Brain microvascular endothelial cell (primary cell): ENCODE measurements around the gene RAC2.

Experiments
- DNase-seq: peaks from one replicate; pipeline ENCODE4 v3.0.0-alpha.2; 2020
- H3K27ac ChIP-seq: fragments of 250-450 bp; sonication (Bioruptor Pico); 2 replicates; pipeline ENCODE4 v1.5.1; 2020; ENCODE audit warnings: mild to moderate bottlenecking, moderate library complexity
- H3K27me3 ChIP-seq: fragments of 250-450 bp; sonication (Bioruptor Pico); replicated peaks from 2 replicates; pipeline ENCODE4 v1.5.1; 2020; ENCODE audit warnings: mild to moderate bottlenecking
- H3K36me3 ChIP-seq: fragments of 250-450 bp; sonication (Bioruptor Pico); replicated peaks from 2 replicates; pipeline ENCODE4 v1.5.1; 2020; ENCODE audit warnings: mild to moderate bottlenecking
- H3K4me3 ChIP-seq: 2 replicates; pipeline ENCODE4 v1.5.1; 2011; ENCODE audit warnings: low read depth, mild to moderate bottlenecking, control low read depth, low read length, moderate library complexity
- CTCF ChIP-seq: IDR thresholded peaks from 2 replicates; pipeline ENCODE4 v1.5.1; 2011; ENCODE audit warnings: low read depth, mild to moderate bottlenecking, moderate library complexity, low read length, control low read depth, inconsistent platforms; ENCODE audit errors: missing control alignments
- in situ Hi-C: cut with HindIII; loops from 2 replicates; pipeline ENCODE4 v1.10.0; 2017; ENCODE audit warnings: low sequenced_read_pairs, low pct_ligation_motif_present

RAC2 gene

GRCh38 chr22:37206118-37206840 is 37.8 kb downstream of the RAC2 start:
- Histone ChIP-seq H3K36me3 (no peaks in the 10 kb centered on the region), H3K27me3 (no peaks in the 10 kb centered on the region), H3K27ac (no peak overlapping the region), H3K4me3 (no peak overlapping the region)
- in situ Hi-C loops: no loop called here
- TF ChIP-seq CTCF: no peak
- no peak for DNase-seq

- H3K27ac ChIP-seq: no peak overlapping the region
- no peaks in the 10 kb centered on the region for H3K36me3 ChIP-seq
- no peak for TF ChIP-seq CTCF
- no peak for DNase-seq
- in situ Hi-C loops: no loop called here
- no peak overlapping the region for H3K4me3 ChIP-seq
- no peaks in the 10 kb centered on the region for H3K27me3 ChIP-seq
Measured at GRCh38 chr22:37205046-37205445, 39.0 kb downstream of the RAC2 start.

GRCh38 chr22:37204045-37204655 is 39.9 kb downstream of the RAC2 start:
- no peak overlapping the region for H3K4me3 ChIP-seq
- TF ChIP-seq CTCF: no peak
- DNase-seq: no peak
- H3K27me3 ChIP-seq: no peaks in the 10 kb centered on the region
- in situ Hi-C loops: no loop called here
- no peak overlapping the region for H3K27ac ChIP-seq
- no peaks in the 10 kb centered on the region for H3K36me3 ChIP-seq

GRCh38 chr22:37203354-37204044 is 40.6 kb downstream of the RAC2 start:
- DNase-seq: no peak
- no peak for TF ChIP-seq CTCF
- H3K36me3 ChIP-seq: no peaks in the 10 kb centered on the region
- no peak overlapping the region for H3K4me3 ChIP-seq
- no peak overlapping the region for H3K27ac ChIP-seq
- no peaks in the 10 kb centered on the region for H3K27me3 ChIP-seq
- in situ Hi-C loops: no loop called here

GRCh38 chr22:37202716-37203115 is 41.4 kb downstream of the RAC2 start:
- Histone ChIP-seq H3K27me3 (no peaks in the 10 kb centered on the region), H3K4me3 (no peak overlapping the region), H3K36me3 (no peaks in the 10 kb centered on the region), H3K27ac (no peak overlapping the region)
- in situ Hi-C loops: no loop called here
- no peak for TF ChIP-seq CTCF
- no peak for DNase-seq
